Measurements from ENCODE around the gene RHBDF1. TPM values are rescaled to one million over a fixed set of nuclear protein-coding genes. Genes with fewer than 3 reads are reported as not detected.
A peak's percentile ranks its signal among the peaks of the same experiment; 100 is the strongest.

Gene RHBDF1
- total and polyA plus RNA-seq, 4 donors = 23.7 to 215 (median 85.1) TPM

DNA sequence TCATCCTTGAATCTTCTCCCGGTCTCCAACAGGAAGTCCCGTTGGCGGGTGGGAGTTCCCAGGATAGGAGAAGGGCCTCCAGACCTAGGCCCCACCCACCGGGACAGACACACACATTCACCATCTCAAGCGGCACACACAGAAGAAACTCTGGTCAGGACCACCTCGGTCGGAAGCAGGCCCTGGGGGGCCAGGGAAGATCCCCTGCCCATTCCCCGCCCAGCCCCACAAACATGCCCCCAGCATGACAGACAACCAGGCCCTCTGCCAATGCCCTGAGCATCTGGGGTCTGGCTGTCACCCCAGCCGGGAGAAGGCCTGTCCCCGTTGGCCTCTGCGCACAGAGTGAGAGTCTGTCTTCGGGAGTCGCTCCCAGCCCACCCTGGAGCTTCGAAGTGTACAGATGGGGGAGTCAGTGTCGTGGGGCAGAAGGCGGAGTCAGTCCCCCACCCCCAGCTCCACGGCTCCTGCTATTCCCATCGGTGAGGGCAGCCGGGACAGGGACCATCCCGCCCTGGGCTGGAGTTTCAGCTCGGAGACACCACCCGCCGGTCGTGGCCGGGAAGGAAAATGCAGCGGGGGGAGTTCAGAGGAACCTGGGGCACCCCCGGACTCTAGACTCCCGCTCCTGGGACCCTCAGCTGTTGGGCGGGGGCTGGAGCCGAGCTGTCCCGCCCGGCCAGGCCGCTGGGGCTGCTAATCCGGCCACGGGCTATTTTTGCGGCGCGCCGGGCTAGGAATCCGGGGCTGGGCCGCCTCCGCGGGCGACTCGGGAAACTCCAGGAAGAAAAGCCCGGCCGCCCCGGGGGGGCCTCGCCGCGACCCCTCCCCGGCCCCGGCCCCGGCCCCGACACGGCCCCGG is 660 bp downstream of the RHBDF1 start:
- H3K27ac ChIP-seq (ENCODE audit: low read depth in 1 of 2, low read length in 2 of 2) = peak overlapping the region in 1 of 2 donors; percentile 66
- H3K4me3 ChIP-seq (ENCODE audit: low read length in 2 of 2) = peak overlapping the region; percentile 36 to 73
- H3K4me1 ChIP-seq (ENCODE audit: control insufficient read depth in 1 of 2, insufficient read depth in 2 of 2, low read length in 2 of 2) = peaks cover 0 to 3% of the 10 kb centered on the region in 2 donors
- WGBS, 2 donors = 0 to 2% methylated on average over 30 to 57 of the region's 57 CpGs
- ATAC-seq (ENCODE audit: low FRiP score) (peak; percentile 55), DNase-seq (peak; percentile 83 to 89)
- H3K27me3 ChIP-seq (ENCODE audit: control insufficient read depth in 1 of 2, insufficient read depth in 2 of 2, low read length in 1 of 2) = no peaks in the 10 kb centered on the region
- H3K9me3 ChIP-seq (ENCODE audit: control insufficient read depth, low read length) = no peaks in the 10 kb centered on the region
- intact Hi-C loops (cut with DNase I) = no loop called here
- H3K36me3 ChIP-seq (ENCODE audit: control insufficient read depth in 1 of 2, insufficient read depth in 2 of 2, low read length in 1 of 2) = no peaks in the 10 kb centered on the region

GRCh38 chr16:71210-71539 is 1.3 kb downstream of the RHBDF1 start:
- no peaks in the 10 kb centered on the region for H3K27me3 ChIP-seq (ENCODE audit: control insufficient read depth in 1 of 2, insufficient read depth in 2 of 2, low read length in 1 of 2)
- WGBS, 2 donors = 11 to 20% methylated on average over 5 of the region's 5 CpGs
- H3K4me1 ChIP-seq (ENCODE audit: control insufficient read depth in 1 of 2, insufficient read depth in 2 of 2, low read length in 2 of 2) = no peaks in the 10 kb centered on the region
- H3K9me3 ChIP-seq (ENCODE audit: control insufficient read depth, low read length) = no peaks in the 10 kb centered on the region
- no peak for ATAC-seq (ENCODE audit: low FRiP score)
- H3K36me3 ChIP-seq (ENCODE audit: control insufficient read depth in 1 of 2, insufficient read depth in 2 of 2, low read length in 1 of 2) = no peaks in the 10 kb centered on the region
- no peak overlapping the region for H3K27ac ChIP-seq (ENCODE audit: low read depth in 1 of 2, low read length in 2 of 2)
- H3K4me3 ChIP-seq (ENCODE audit: low read length in 2 of 2) = peak overlapping the region; percentile 36 to 73
- intact Hi-C loops (cut with DNase I) = no loop called here
- DNase-seq = no peak

- DNase-seq = no peak
- H3K27me3 ChIP-seq (ENCODE audit: control insufficient read depth in 1 of 2, insufficient read depth in 2 of 2, low read length in 1 of 2) = no peaks in the 10 kb centered on the region
- no peaks in the 10 kb centered on the region for H3K9me3 ChIP-seq (ENCODE audit: control insufficient read depth, low read length)
- 15 to 22% methylated on average over 8 of the region's 8 CpGs for WGBS, 2 donors
- no peaks in the 10 kb centered on the region for H3K4me1 ChIP-seq (ENCODE audit: control insufficient read depth in 1 of 2, insufficient read depth in 2 of 2, low read length in 2 of 2)
- ATAC-seq (ENCODE audit: low FRiP score) = no peak
- no peak overlapping the region for H3K4me3 ChIP-seq (ENCODE audit: low read length in 2 of 2)
- intact Hi-C loops (cut with DNase I) = no loop called here
- peaks cover 0 to 2% of the 10 kb centered on the region in 2 donors for H3K36me3 ChIP-seq (ENCODE audit: control insufficient read depth in 1 of 2, insufficient read depth in 2 of 2, low read length in 1 of 2)
- H3K27ac ChIP-seq (ENCODE audit: low read depth in 1 of 2, low read length in 2 of 2) = no peak overlapping the region
Observed at GRCh38 chr16:69181-69580, 3.2 kb downstream of the RHBDF1 start.

DNA sequence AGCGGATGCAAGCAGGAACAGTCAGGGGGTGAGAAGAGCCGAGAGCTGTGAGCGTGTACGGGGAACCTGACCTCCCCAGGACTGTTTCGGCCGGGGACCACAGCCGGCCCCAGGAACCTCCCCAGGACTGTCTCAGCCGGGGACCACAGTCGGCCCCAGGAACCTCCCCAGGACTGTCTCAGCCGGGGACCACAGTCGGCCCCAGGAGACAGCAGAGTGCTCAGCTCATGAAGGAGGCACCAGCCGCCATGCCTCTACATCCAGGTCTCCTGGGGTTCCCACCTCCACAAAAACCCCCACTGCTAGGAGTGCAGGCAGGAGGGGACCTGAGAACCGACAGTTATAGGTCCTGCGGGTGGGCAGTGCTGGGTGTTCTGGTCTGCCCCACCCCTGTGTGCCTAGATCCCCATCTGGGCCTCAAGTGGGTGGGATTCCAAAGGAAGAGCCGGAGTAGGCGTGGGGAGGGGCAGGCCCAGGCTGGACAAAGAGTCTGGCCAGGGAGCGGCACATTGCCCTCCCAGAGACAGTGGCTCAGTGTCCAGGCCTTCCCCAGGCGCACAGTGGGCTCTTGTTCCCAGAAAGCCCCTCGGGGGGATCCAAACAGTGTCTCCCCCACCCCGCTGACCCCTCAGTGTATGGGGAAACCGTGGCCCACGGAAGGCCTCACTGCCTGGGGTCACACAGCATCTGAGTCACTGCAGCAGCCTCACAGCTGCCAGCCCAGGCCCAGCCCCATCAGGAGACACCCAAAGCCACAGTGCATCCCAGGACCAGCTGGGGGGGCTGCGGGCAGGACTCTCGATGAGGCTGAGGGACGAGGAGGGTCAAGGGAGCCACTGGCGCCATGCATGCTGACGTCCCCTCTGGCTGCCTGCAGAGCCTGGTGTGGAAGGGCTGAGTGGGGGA is 4.3 kb downstream of the RHBDF1 start:
- WGBS, 2 donors = 72 to 77% methylated on average over 27 of the region's 27 CpGs
- no peaks in the 10 kb centered on the region for H3K9me3 ChIP-seq (ENCODE audit: control insufficient read depth, low read length)
- intact Hi-C loops (cut with DNase I) = no loop called here
- no peaks in the 10 kb centered on the region for H3K27me3 ChIP-seq (ENCODE audit: control insufficient read depth in 1 of 2, insufficient read depth in 2 of 2, low read length in 1 of 2)
- no peak overlapping the region for H3K4me3 ChIP-seq (ENCODE audit: low read length in 2 of 2)
- no peaks in the 10 kb centered on the region for H3K4me1 ChIP-seq (ENCODE audit: control insufficient read depth in 1 of 2, insufficient read depth in 2 of 2, low read length in 2 of 2)
- DNase-seq (peak in 1 of 2 donors; percentile 38), ATAC-seq (ENCODE audit: low FRiP score) (no peak)
- H3K27ac ChIP-seq (ENCODE audit: low read depth in 1 of 2, low read length in 2 of 2) = no peak overlapping the region
- H3K36me3 ChIP-seq (ENCODE audit: control insufficient read depth in 1 of 2, insufficient read depth in 2 of 2, low read length in 1 of 2) = peaks cover 0 to 7% of the 10 kb centered on the region in 2 donors

- H3K4me3 ChIP-seq (ENCODE audit: low read length in 2 of 2) = no peak overlapping the region
- WGBS, 2 donors = 56 to 65% methylated on average over 10 of the region's 10 CpGs
Observed at GRCh38 chr16:67183-67791, 5.1 kb downstream of the RHBDF1 start.

DNA sequence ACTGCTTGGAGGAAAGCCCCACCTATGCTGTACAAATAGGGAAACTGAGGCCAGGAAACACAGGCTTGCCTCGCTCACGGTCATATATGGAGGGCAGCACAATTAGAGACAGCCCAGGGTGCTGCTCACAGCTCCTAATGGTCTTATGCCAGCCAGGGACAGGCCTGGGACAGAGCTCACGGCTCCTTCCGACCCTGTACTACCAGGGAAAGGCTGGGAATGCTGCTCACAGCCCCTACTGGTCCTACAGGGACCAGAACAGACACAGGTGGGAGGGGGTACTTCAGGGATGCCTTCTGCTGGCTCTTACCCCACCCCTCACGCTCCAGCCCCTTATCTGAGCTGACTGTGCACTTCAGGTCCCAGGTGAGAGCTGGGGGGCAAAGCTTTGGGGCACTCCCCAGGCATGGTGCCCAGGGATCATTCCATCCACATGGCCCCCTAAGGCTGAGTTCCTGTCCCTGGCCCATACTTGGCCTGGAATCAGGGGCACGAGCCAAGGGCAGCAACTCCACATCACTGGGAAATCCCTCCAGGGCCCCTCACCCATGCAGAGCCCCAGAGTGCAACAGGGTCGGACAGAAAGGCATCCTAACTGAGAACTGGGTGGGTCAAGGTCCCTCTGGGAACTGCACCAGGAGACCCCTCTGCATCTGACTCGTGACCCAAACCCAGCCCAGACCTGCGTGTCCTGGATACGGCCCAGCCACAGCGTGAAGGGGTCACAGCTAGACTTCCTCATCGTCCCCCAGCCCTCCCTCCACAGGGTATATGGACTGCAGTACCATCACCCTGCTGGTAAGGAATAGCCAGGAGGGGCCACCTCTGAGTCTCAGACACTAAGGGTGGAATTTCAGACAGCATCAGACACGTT is 5.9 kb downstream of the RHBDF1 start:
- Histone ChIP-seq H3K9me3 (ENCODE audit: control insufficient read depth, low read length) (no peaks in the 10 kb centered on the region), H3K27me3 (ENCODE audit: control insufficient read depth in 1 of 2, insufficient read depth in 2 of 2, low read length in 1 of 2) (no peaks in the 10 kb centered on the region), H3K36me3 (ENCODE audit: control insufficient read depth in 1 of 2, insufficient read depth in 2 of 2, low read length in 1 of 2) (peaks cover 0 to 10% of the 10 kb centered on the region in 2 donors), H3K4me1 (ENCODE audit: control insufficient read depth in 1 of 2, insufficient read depth in 2 of 2, low read length in 2 of 2) (no peaks in the 10 kb centered on the region), H3K27ac (ENCODE audit: low read depth in 1 of 2, low read length in 2 of 2) (no peak overlapping the region), H3K4me3 (ENCODE audit: low read length in 2 of 2) (no peak overlapping the region)
- DNase-seq (peak in 1 of 2 donors; percentile 44), ATAC-seq (ENCODE audit: low FRiP score) (no peak)
- intact Hi-C loops (cut with DNase I) = no loop called here
- WGBS, 2 donors = 44 to 51% methylated on average over 12 to 13 of the region's 13 CpGs

More at GRCh38 chr16:67183-67791, 5.1 kb downstream of the RHBDF1 start:
- intact Hi-C loops (cut with DNase I) = no loop called here
- Histone ChIP-seq H3K27me3 (ENCODE audit: control insufficient read depth in 1 of 2, insufficient read depth in 2 of 2, low read length in 1 of 2) (no peaks in the 10 kb centered on the region), H3K4me1 (ENCODE audit: control insufficient read depth in 1 of 2, insufficient read depth in 2 of 2, low read length in 2 of 2) (no peaks in the 10 kb centered on the region), H3K27ac (ENCODE audit: low read depth in 1 of 2, low read length in 2 of 2) (no peak overlapping the region), H3K9me3 (ENCODE audit: control insufficient read depth, low read length) (no peaks in the 10 kb centered on the region), H3K36me3 (ENCODE audit: control insufficient read depth in 1 of 2, insufficient read depth in 2 of 2, low read length in 1 of 2) (peaks cover 0 to 7% of the 10 kb centered on the region in 2 donors)
- peak in 1 of 2 donors; percentile 46 for DNase-seq
- no peak for ATAC-seq (ENCODE audit: low FRiP score)

GRCh38 chr16:65745-66144 is 6.7 kb downstream of the RHBDF1 start:
- H3K36me3 ChIP-seq (ENCODE audit: control insufficient read depth in 1 of 2, insufficient read depth in 2 of 2, low read length in 1 of 2) = peaks cover 0 to 10% of the 10 kb centered on the region in 2 donors
- H3K4me3 ChIP-seq (ENCODE audit: low read length in 2 of 2) = no peak overlapping the region
- WGBS, 2 donors = 16 to 17% methylated on average over 17 of the region's 17 CpGs
- ATAC-seq (ENCODE audit: low FRiP score) = peak; percentile 81
- H3K27me3 ChIP-seq (ENCODE audit: control insufficient read depth in 1 of 2, insufficient read depth in 2 of 2, low read length in 1 of 2) = no peaks in the 10 kb centered on the region
- DNase-seq = peak; percentile 88 to 95
- intact Hi-C loops (cut with DNase I) = loop anchor here (1.0 kb wide), 2 partner anchors 31 to 32 kb away; no protein-coding TSS in a partner anchor
- H3K9me3 ChIP-seq (ENCODE audit: control insufficient read depth, low read length) = no peaks in the 10 kb centered on the region
- H3K27ac ChIP-seq (ENCODE audit: low read depth in 1 of 2, low read length in 2 of 2) = no peak overlapping the region
- no peaks in the 10 kb centered on the region for H3K4me1 ChIP-seq (ENCODE audit: control insufficient read depth in 1 of 2, insufficient read depth in 2 of 2, low read length in 2 of 2)

- intact Hi-C loops (cut with DNase I) = loop anchor here (1.0 kb wide), 2 partner anchors 31 to 32 kb away; no protein-coding TSS in a partner anchor
- DNase-seq = no peak
- H3K4me3 ChIP-seq (ENCODE audit: low read length in 2 of 2) = no peak overlapping the region
- no peaks in the 10 kb centered on the region for H3K9me3 ChIP-seq (ENCODE audit: control insufficient read depth, low read length)
- no peak for ATAC-seq (ENCODE audit: low FRiP score)
- H3K4me1 ChIP-seq (ENCODE audit: control insufficient read depth in 1 of 2, insufficient read depth in 2 of 2, low read length in 2 of 2) = no peaks in the 10 kb centered on the region
- 72 to 76% methylated on average over 9 of the region's 9 CpGs for WGBS, 2 donors
- H3K27ac ChIP-seq (ENCODE audit: low read depth in 1 of 2, low read length in 2 of 2) = no peak overlapping the region
- no peaks in the 10 kb centered on the region for H3K27me3 ChIP-seq (ENCODE audit: control insufficient read depth in 1 of 2, insufficient read depth in 2 of 2, low read length in 1 of 2)
- H3K36me3 ChIP-seq (ENCODE audit: control insufficient read depth in 1 of 2, insufficient read depth in 2 of 2, low read length in 1 of 2) = peaks cover 0 to 12% of the 10 kb centered on the region in 2 donors
Observed at GRCh38 chr16:64914-65255, 7.5 kb downstream of the RHBDF1 start.

All from aorta (tissue), 5 donors.